Inflammatory macrophage treated with lipopolysaccharide for 4 hours (primary cell): ENCODE results near the gene LDLRAD4.
A peak's percentile ranks its signal among the peaks of the same experiment; 100 is the strongest.

Experiments used
- DNase-seq: peaks from one replicate; pipeline ENCODE4 v3.0.0-alpha.2; 2020

LDLRAD4 gene

DNA sequence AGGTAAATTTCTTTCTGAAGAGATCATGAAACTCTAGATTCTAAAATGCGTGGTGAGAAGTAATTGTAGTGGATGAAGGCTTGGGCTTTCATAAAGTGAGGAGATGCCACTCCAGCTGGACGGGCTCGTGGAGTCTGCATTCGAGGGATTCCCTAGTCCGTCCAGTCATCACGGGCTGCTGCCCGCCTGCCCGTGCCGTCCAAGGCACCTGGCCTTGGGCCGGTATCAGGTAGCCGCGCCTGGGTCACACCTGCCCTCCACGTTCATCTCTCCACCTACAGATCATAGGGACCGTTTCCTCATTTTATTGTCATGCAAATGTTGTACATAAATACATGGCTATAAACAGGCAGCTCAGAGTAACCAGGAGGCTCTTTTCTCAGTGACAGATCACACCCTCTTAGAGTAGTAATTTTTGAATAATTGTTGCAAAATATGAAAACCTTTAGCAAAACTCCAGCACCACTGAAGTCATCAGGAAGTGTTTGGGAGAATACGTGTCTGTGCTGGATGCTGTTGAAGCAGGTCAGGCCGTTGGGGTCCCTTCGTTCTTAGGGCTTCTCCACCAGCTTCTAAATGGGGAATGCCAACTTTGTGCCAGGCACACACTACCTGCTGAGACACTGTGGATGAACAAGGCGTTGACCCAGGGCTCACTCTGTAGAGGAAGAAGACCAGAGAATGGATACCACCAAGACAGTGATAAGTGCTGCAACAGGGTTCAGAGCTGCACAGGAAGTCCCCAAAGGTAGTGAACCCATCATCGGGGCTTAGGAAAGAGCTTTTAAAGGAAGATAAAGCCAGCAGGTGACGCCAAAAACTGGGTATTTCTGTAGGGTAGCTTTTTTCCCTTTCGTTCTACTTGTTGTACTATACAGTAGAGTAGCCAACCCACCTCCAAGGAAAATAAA lies 395.3 kb downstream of the LDLRAD4 start:
- DNase-seq, result peak; percentile 32

- DNase-seq, result peak; percentile 67
Measured at GRCh38 chr18:13614641-13615288, 396.2 kb downstream of the LDLRAD4 start.

DNA sequence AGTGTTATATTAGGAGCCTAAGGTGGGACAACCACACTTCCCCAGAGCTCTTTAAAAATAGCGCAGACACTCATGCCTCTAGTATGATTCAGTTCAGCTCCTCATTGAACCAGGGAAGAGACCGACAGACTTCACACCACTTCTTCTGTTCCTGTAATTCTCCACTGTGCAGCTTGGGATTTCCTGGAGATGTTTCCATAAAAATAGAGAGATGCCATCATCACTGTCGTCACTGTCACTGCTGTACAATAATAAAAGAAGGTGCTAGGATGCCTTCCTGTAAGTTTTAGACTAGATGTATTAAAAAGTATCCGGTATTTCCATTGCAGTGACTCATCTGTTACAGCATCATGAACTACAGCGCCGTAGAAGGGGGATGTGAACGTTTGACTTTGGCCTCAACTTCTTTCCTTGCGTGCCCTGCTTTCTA lies 396.9 kb downstream of the LDLRAD4 start:
- peak; percentile 81 for DNase-seq

DNA sequence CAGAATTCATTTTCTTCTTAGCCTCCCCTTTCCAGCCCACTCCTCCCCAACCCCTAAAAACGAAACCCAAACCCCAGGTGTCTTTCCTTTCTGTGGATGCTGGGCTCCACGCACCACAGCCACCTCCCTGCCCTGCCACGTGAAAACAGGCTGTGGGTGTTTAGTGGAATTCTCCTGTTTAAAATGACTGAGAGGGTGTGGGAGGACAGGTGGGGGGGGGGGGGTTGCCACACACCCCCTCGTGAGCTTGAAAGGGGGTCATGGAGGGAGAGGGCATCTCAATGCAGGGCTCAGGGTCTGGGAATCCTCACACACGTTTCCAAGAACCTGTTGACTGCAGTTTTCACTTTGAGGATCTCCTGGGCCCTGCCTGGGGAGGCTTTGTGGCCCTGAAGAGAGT lies 397.5 kb downstream of the LDLRAD4 start:
- DNase-seq, result no peak

DNA sequence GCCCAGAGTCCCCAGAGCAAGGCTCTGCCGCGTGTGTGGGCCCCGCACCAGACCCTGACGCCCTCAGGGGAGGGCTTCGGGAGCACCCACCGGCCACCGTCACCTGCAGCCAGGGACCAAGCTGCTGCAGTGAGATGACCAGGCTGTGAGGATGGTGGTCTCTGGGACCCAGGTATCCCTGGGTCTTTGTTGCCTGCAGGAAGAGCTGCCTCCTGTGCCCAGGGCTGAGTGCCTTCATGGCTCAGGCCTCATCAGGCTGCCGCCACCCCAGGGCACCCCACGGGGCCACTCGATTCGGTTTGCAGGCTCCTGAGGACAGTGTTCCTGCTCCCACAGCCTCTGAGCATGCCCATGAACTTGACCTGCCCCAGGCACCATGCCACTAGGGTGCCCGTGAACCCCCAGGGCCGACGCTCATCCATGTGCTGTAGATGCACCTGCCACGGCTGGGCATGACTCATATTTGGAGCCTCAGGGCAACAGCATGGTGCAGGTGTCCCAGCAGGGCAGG lies 398.0 kb downstream of the LDLRAD4 start:
- DNase-seq, result no peak

- DNase-seq, result no peak
Measured at GRCh38 chr18:13617826-13618515, 399.4 kb downstream of the LDLRAD4 start.

DNA sequence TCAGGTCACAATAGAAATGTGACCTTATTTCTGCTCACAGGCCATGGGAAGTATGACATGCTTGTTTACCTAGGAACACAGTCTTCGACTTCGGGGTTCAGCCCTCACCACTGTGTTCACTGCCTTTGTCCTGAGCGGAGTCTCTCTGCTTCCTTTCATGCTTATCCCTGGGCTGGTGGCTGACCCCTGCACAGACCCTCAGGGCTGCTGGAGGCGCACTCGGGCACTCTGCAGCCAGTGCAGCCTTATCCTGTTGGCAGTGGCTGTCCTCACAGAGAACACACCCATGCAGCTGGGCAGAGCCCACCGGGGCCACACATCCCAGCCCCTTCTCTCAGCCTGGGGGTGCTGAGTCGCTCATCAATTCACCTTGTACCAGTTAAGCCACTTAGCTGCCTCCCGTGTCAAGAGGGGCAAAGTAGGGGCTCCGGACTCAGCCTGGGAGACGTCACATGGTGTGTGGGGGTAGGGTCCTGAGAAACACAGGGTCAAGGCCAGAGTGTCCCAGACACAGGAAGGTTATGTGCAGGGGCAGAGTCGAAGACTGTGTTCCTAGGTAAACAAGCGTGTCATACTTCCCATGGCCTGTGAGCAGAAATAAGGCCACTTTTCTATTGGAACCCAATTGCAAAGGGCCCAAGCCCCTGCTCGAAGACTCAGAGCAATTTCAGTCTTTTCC lies 400.3 kb downstream of the LDLRAD4 start:
- no peak for DNase-seq

GRCh38 chr18:13619505-13620205 lies 401.1 kb downstream of the LDLRAD4 start:
- DNase-seq, result no peak

- no peak for DNase-seq
Measured at GRCh38 chr18:13620206-13620672, 401.7 kb downstream of the LDLRAD4 start.

GRCh38 chr18:13620818-13621445 lies 402.4 kb downstream of the LDLRAD4 start:
- DNase-seq, result no peak

- DNase-seq, result no peak
Measured at GRCh38 chr18:13621446-13621849, 402.9 kb downstream of the LDLRAD4 start.

DNA sequence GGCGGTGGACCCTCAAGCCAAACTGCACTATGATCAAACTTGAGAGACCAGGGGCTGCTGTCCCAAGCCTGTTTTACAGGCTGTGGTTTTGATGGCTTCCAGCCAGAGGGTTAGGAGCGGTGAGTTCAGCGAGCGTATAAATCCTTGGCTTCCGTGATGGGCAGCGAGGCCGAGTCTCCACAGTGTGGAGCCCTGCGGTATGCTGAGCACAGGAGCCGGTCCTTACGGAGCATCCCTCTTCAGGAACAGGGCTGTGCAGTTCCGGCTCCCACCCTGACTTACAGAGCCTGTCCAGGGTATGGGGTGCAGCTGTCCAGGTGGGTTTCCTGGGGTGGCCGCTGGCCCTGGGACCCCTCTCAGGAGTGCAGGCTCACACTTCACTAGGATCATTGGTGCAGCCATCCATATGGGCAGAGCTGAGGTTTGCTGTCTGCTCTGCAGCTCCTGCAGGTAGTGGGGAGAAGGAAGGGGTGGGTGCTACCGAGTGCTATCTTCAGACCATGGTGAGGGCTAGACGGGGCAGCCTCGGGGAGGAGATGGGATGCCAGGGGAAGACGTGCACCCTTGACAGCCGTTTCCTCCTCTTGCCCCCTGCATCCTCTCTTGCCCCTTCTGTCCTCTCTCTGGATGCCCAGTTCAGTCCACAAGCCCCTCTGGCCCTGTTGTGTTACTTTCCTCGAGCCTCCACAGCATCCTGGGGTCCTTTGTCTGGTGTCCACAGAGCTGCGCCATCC lies 403.5 kb downstream of the LDLRAD4 start:
- DNase-seq, result no peak

DNA sequence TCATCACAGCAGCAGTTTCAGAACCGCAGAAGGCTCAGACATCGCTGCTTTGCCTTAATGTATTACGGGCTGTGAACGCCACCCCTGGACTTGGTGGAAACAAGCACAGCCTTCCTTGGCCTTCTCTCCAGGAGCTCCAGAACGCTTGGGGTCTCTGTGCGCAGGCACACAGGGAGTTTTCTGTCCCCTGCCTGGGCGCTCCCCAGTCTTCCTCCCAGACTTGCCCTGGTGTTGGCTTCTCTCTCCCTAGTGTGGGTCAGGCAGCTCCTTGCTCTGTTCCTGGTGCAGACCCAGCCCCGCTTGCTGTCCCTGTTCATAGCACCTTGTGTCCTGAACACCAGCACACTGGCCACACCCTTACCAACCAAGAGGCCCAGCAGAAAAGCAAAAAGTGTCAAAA lies 404.2 kb downstream of the LDLRAD4 start:
- DNase-seq, result no peak

DNA sequence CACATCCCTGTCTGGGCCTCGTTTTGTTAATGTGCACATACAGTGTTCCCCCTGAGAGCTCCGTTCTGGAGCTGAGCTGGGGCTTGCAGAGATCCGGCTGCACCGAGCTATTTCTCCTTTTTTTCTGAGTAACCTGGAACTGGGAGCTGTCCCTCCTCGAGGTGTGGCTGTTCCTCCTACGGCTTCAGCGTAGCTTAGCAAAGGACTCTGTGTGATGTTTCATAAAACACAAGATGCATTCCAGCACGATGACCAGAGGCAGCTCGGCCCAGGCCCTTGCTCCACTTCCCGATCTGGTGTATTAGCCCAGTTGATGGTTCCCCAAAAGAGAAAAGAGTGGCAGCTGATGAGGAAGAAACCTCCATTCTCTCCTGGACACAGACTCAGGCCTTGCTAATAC lies 404.8 kb downstream of the LDLRAD4 start:
- DNase-seq, result peak; percentile 82

DNA sequence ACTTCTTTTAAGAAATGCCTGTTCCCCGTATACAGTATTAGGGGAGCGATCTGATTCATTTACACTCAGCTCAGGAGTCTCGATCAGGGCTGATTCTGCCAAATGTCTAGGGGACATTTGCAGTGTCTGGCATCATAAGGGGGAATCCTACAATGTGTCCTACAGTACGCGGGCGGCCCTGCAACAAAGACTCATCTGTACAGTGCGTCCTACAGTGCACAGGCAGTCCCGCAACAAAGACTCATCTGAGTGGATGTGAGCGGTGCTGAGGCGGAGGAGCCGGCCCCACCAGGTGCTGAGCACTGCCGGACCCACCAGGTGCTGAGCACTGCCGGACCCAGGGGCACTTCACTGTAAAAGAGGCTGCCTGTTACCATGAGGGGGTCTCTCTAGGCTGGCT lies 405.3 kb downstream of the LDLRAD4 start:
- no peak for DNase-seq

- no peak for DNase-seq
Measured at GRCh38 chr18:13624563-13625237, 406.1 kb downstream of the LDLRAD4 start.

DNA sequence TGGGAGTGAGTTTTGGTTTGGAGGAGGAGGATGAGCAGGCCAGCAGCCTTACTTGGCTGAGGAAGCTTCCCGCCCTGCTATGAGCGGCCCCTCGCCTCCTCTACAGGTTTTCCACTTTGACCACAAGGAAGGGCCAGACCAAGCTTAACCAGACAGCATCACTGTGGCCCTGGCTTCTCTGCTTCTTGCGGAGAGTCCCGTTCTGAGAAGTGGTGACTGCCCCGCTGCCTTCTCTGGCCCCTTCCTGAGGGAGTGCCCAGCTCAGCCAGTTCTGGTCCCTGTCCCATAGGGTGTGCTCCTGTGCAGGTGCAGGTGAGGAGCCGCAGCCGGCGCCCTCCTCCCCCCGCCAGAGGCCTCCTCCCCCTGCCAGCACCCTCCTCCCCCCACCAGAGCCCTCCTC lies 406.8 kb downstream of the LDLRAD4 start:
- no peak for DNase-seq

DNA sequence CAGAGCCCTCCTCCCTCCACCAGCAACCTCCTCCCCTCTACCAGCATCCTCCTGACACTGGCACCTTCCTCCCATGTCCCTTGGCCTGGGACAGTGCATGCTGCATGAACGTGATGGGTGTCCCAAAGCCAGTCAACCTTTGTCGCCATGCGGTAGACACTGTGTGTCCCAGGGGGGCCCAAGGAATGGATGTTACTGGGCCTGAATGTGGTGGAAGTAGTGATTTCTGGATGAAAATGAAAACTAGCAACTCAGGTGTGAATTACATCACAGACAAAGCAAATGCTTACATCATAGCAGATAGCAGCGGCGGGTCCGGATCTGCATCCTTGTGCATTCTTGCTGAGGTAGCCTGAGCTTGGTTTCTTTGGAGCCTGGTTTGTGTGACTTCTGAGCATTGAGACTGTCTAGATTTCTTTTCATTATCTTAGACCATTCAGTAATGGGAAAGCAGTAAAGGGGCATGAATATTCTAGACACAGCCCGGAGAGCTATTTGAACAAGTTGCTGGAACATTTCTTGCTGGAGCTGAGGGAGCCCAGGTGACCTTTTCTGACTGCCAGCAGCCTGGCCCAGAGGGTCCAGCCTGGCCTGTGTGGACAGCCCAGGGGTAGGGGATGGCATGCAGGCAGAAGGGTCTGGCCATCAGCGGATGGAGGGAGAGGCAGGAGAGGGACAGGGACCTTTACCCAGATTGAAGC lies 407.4 kb downstream of the LDLRAD4 start:
- no peak for DNase-seq

DNA sequence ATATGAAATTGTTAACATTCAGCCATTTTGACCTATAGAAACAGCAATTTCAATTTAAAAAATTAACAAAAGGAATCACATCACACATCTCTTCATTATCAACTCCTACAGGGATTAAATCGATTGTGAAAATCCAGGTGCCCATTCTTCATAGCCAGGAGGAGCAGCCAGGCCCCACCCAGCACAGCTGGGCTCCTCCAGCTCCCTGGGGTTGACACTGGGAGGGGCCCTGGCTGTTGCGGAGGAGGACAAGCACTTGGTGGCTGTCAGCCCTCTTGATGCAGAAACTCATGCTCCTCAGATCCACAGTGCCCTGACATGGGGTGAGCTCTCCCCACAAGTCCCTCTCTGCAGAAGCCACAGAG lies 408.0 kb downstream of the LDLRAD4 start:
- no peak for DNase-seq

- DNase-seq, result no peak
Measured at GRCh38 chr18:13627639-13628038, 409.1 kb downstream of the LDLRAD4 start.
